Parietal lobe (tissue), 1 donor: Measurements from ENCODE around the gene PGF. TPM values are rescaled to one million over a fixed set of nuclear protein-coding genes. Genes with fewer than 3 reads are reported as not detected.

Source experiments
- total RNA-seq: library from RNA; depleted of rRNA; stranded (reverse); fragments of >200 nt; gene quantifications from one replicate; pipeline ENCODE4 v1.2.3, GENCODE V29; 2014

The PGF gene
- total RNA-seq, result 0.94 TPM

DNA sequence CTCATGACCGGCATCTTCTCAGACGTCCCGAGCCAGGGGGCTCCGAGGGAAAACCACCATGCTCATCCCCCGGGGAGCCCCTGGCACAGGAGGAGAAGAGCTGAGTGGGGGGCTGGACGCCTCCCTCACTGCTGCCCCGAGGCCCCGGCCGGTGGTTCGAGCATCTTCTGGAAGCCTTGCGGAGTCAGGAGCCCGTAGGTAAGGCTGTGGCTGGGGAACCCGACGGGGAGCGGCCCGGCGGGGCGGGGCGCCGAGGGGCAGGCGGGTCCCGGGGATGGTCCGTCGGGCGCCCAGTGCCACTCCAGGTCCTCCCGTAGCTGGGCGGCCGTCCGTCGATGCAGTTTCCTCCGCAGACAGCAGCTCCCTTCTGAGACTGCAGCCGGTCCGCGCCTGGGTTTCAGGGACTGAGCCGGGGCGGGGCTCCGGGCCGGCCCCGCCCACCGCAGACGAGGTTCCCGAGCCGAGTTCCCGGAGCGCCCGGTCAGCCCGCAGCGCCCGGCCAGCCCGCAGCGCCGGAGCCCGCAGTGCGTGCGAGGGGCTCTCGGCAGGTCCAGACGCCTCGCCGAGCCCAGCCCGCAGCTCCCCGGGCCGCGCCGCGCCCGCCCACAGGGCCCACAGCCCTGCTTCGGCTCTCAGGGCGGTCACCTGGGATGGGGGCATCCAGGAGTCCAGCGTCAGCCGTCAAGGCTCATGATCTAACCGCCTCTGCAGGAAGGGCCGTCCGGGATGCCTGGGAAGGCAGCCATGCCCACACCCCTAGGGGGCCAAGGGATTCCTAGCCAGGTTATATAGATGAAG lies at the start of gene PGF:
PGF (minus strand) TSS at position 369 of the 798 bp plus-strand sequence; CDS start at position 14, 355 bp downstream.

GRCh38 chr14:75002392-75003249 lies 47.2 kb upstream of the PGF start, which contains the start of gene EIF2B2:
EIF2B2 (plus strand) TSS chr14:75002921; CDS start chr14:75002991, 70 bp downstream.

DNA sequence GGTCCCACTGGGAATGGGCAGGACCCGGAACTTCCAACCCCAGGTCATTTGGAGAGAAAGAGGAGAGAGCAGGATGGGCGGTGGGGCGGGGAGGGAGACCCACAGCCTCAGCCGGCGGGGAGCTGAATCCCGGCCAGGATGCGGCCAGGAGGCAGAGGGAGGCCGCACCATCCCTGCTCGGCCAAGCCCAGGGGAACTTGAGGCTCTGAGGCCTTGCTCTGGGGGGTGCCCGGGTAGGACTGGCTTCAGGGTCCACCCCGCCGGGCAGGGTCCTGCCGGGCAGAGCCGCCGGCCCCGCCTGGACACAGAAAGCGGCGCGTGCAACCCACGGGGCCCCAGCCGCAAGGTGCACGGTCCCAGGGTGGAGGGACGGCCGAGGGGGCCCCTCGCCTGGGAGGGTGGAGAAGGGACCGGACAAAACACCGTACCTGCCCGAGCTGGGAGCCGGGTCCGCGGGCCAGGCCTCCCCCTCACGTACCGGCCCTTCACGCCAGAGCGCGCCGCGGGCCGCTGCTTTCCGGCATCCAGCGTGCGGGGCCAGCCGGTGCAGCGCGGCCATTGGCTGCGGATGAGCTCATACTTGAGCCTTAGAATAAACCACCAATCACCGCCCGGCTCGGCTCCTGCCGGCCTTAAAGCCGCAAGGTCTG lies 32.5 kb downstream of the PGF start, which contains the start of gene RPS6KL1:
RPS6KL1 (minus strand) TSS at position 509 of the 650 bp plus-strand sequence. CDS start 1,719 bp downstream, outside the sequence.

Other genes with a start within 250 kb of the PGF start
- 70.1 TPM for gene AREL1, start 242.5 kb downstream of the PGF start, total RNA-seq
- 21.0 TPM for gene FCF1, start 242.5 kb downstream of the PGF start, total RNA-seq
- 231 TPM for gene YLPM1, start 192.3 kb downstream of the PGF start, total RNA-seq
- gene PROX2, start 79.5 kb downstream of the PGF start, total RNA-seq, result not detected
- gene DLST, start 73.7 kb downstream of the PGF start, total RNA-seq, result 64.5 TPM
- gene RPS6KL1, start 32.3 kb downstream of the PGF start, total RNA-seq, result 47.0 TPM
- 37.6 TPM for gene EIF2B2, start 47.3 kb upstream of the PGF start, total RNA-seq
- gene MLH3, start 95.9 kb upstream of the PGF start, total RNA-seq, result 67.9 TPM
- gene ACYP1, start 108.4 kb upstream of the PGF start, total RNA-seq, result 42.6 TPM
- gene ZC2HC1C, start 114.0 kb upstream of the PGF start, total RNA-seq, result 2.8 TPM
- gene NEK9, start 171.5 kb upstream of the PGF start, total RNA-seq, result 49.5 TPM
- 108 TPM for gene TMED10, start 221.0 kb upstream of the PGF start, total RNA-seq